ENCODE data around the gene KCNIP4.
"Not testable (repeated sequence)": the region's sequence is repeated elsewhere in the genome, so short reads cannot be mapped to it uniquely, and the experiment has no call there.

Gene KCNIP4

GRCh38 chr4:21450331-21450730 is 498.2 kb downstream of the KCNIP4 start:
- no peak for DNase-seq

GRCh38 chr4:21447301-21448054 is 501.1 kb downstream of the KCNIP4 start:
- no peak for DNase-seq

GRCh38 chr4:21420166-21420565 is 528.4 kb downstream of the KCNIP4 start:
- no peak for DNase-seq

GRCh38 chr4:21415728-21416127 is 532.8 kb downstream of the KCNIP4 start:
- no peak for DNase-seq

- DNase-seq, result no peak
Observed at GRCh38 chr4:21413807-21414370, 534.7 kb downstream of the KCNIP4 start.

- DNase-seq, result no peak
Observed at GRCh38 chr4:21411086-21411485, 537.5 kb downstream of the KCNIP4 start.

- no peak for DNase-seq
Observed at GRCh38 chr4:21410372-21410771, 538.2 kb downstream of the KCNIP4 start.

GRCh38 chr4:21387683-21388082 is 560.9 kb downstream of the KCNIP4 start:
- DNase-seq, result no peak

- DNase-seq, result no peak
Observed at GRCh38 chr4:21386166-21386780, 562.3 kb downstream of the KCNIP4 start.

GRCh38 chr4:21385706-21386105 is 562.9 kb downstream of the KCNIP4 start:
- DNase-seq, result no peak

GRCh38 chr4:21384609-21385008 is 564.0 kb downstream of the KCNIP4 start:
- DNase-seq, result no peak

GRCh38 chr4:21380861-21381260 is 567.7 kb downstream of the KCNIP4 start:
- no peak for DNase-seq

GRCh38 chr4:21377046-21377445 is 571.5 kb downstream of the KCNIP4 start:
- DNase-seq, result no peak

- DNase-seq, result no peak
Observed at GRCh38 chr4:21376176-21376575, 572.4 kb downstream of the KCNIP4 start.

- DNase-seq, result no peak
Observed at GRCh38 chr4:21374641-21375368, 573.8 kb downstream of the KCNIP4 start.

- no peak for DNase-seq
Observed at GRCh38 chr4:21367567-21367966, 581.0 kb downstream of the KCNIP4 start.

GRCh38 chr4:21366840-21367239 is 581.7 kb downstream of the KCNIP4 start:
- no peak for DNase-seq

- no peak for DNase-seq
Observed at GRCh38 chr4:21366312-21366711, 582.3 kb downstream of the KCNIP4 start.

- DNase-seq, result no peak
Observed at GRCh38 chr4:21363701-21364100, 584.9 kb downstream of the KCNIP4 start.

- not testable (repeated sequence) for DNase-seq
Observed at GRCh38 chr4:21352354-21352753, 596.2 kb downstream of the KCNIP4 start.

GRCh38 chr4:21347142-21347541 is 601.4 kb downstream of the KCNIP4 start:
- no peak for DNase-seq

GRCh38 chr4:21327976-21328700 is 620.4 kb downstream of the KCNIP4 start:
- DNase-seq, result no peak

GRCh38 chr4:21320034-21320433 is 628.5 kb downstream of the KCNIP4 start:
- DNase-seq, result no peak
